ENCODE measurements around the gene BBS2. TPM values are rescaled to one million over a fixed set of nuclear protein-coding genes. Genes with fewer than 3 reads are reported as not detected.

Gene BBS2
- total and polyA plus RNA-seq, 2 of the 13 experiments (the other 11 are each of a cell fraction or from before 2014, with no cell fraction given) = 59.7 to 68.3 TPM

GRCh38 chr16:56549161-56549560, 29.3 kb upstream of the BBS2 start:
- intact Hi-C loops (cut with micrococcal nuclease; ENCODE audit: unreplicated experiment) (no loop called here), in situ Hi-C loops (cut with HindIII; ENCODE audit: extremely low pct_ligation_motif_present, low pct_unique_long_range_greater_than_20kb) (no loop called here)
- Histone ChIP-seq H3K9ac (ENCODE audit: insufficient read depth, low read depth, low read length) (no peak overlapping the region), H3K4me2 (ENCODE audit: low read depth, low read length) (no peak overlapping the region), H3K4me3 (replicated peaks in 1 of 3; ENCODE audit: insufficient read depth in 1 of 3, low read depth in 2 of 3, low read length in 3 of 3) (no peak overlapping the region), H3K4me1 (ENCODE audit: insufficient read depth, low read length) (peaks cover 76% of the 10 kb centered on the region), H3K27ac (ENCODE audit: extremely low read length, insufficient read depth, low read length) (no peak overlapping the region), H3K36me3 (replicated peaks in 1 of 2; ENCODE audit: control insufficient read depth in 1 of 2, insufficient read depth in 2 of 2, low read length in 2 of 2) (no peaks in the 10 kb centered on the region), H3K9me3 (ENCODE audit: low read length) (no peaks in the 10 kb centered on the region), H3K79me2 (ENCODE audit: insufficient read depth, low read length) (no peaks in the 10 kb centered on the region), H2AFZ (ENCODE audit: low read length) (no peak overlapping the region), H4K20me1 (ENCODE audit: insufficient read depth, low read length) (no peaks in the 10 kb centered on the region), H3K27me3 (ENCODE audit: control insufficient read depth in 1 of 2, insufficient read depth in 2 of 2, low read length in 2 of 2) (peaks cover 0 to 14% of the 10 kb centered on the region in 2 experiments; a peak in 2 of 5 replicates)
- ChIA-PET POLR2A (interaction anchor here (0.5 kb wide), 1 partner anchor 75 kb away, joined by 3 read pairs; no protein-coding TSS in a partner anchor), CTCF (ENCODE audit: low intra/inter-chr PET ratio, low total read pairs) (no interaction called here)
- DNase-seq (ENCODE audit: low spot score) (no peak), ATAC-seq (no peak), FAIRE-seq (no peak)
- no TSS peak for BruUV-seq (replicated peaks)
- TF ChIP-seq JARID2 (CRISPR knock-in tag; IDR thresholded peaks at IDR 0.05; ENCODE audit: insufficient replicate concordance) (no peak), HMGXB3 (CRISPR knock-in tag; IDR thresholded peaks at IDR 0.05; ENCODE audit: borderline replicate concordance) (no peak), MLXIP (CRISPR knock-in tag; IDR thresholded peaks at IDR 0.05; ENCODE audit: borderline replicate concordance) (no peak), MXI1 (IDR thresholded peaks at IDR 0.05; ENCODE audit: borderline replicate concordance, low read depth, low read length) (no peak), ZSCAN9 (CRISPR knock-in tag; IDR thresholded peaks at IDR 0.05; ENCODE audit: borderline replicate concordance) (no peak), BATF2 (CRISPR knock-in tag; IDR thresholded peaks at IDR 0.05) (no peak), ATF1 (CRISPR knock-in tag; IDR thresholded peaks at IDR 0.05) (no peak), RFX5 (IDR thresholded peaks at IDR 0.05; ENCODE audit: low read depth, low read length) (no peak), ZNF839 (CRISPR knock-in tag; IDR thresholded peaks at IDR 0.05; ENCODE audit: borderline replicate concordance) (no peak), ZC3H4 (CRISPR knock-in tag; IDR thresholded peaks at IDR 0.05; ENCODE audit: borderline replicate concordance) (no peak), KDM4B (CRISPR knock-in tag; IDR thresholded peaks at IDR 0.05) (no peak), ZSCAN21 (CRISPR knock-in tag; IDR thresholded peaks at IDR 0.05; ENCODE audit: borderline replicate concordance) (no peak), SP140L (CRISPR knock-in tag; IDR thresholded peaks at IDR 0.05; ENCODE audit: borderline replicate concordance) (no peak), CBX2 (IDR thresholded peaks at IDR 0.05; ENCODE audit: low read depth, low read length) (no peak), CBX2 (CRISPR knock-in tag; IDR thresholded peaks at IDR 0.05; ENCODE audit: low read depth) (no peak), ASH2L (IDR thresholded peaks at IDR 0.05; ENCODE audit: insufficient read length, low read depth, low read length) (no peak), ZNF264 (CRISPR knock-in tag; IDR thresholded peaks at IDR 0.05) (no peak)

All from HepG2 (cell line).